OCI-LY7 (cell line): Measurements from ENCODE around the gene TMEM131L. TPM values are rescaled to one million over a fixed set of nuclear protein-coding genes. Genes with fewer than 3 reads are reported as not detected.

Source experiments
- BruUV-seq: library from RNA; stranded (reverse); fragments of 400-500 nt; replicated peaks from 2 replicates; lab custom pipeline; 2021; lab: Mats Ljungman, UMichigan
- CTCF ChIA-PET: fragments of 300-600 bp; sonication (Branson Sonifier 250); formaldehyde crosslinking; loops from one replicate; lab custom pipeline; 2022; ENCODE audit warnings: antibody characterized with exemption; ENCODE audit not compliant: unreplicated experiment; lab: Charles Lee
- POLR2A ChIA-PET: fragments of 300-600 bp; sonication (Branson Sonifier 250); formaldehyde crosslinking; loops from one replicate; lab custom pipeline; 2022; ENCODE audit warnings: antibody characterized with exemption; lab: Charles Lee
- DNase-seq: peaks from one replicate; pipeline ENCODE4 v3.0.0-alpha.2; 2015; ENCODE audit warnings: low spot score
- H2AFZ ChIP-seq: fragments of 200-600 bp; sonication (generic), shearing (Covaris generic); 2 replicates; pipeline ENCODE4 v1.6.1; 2014; ENCODE audit warnings: mild to moderate bottlenecking, antibody characterized with exemption, low read length, moderate library complexity
- H3K27ac ChIP-seq: fragments of 200-600 bp; sonication (generic); 2 replicates; pipeline ENCODE4 v1.5.1; 2014; ENCODE audit warnings: mixed run types, low read depth, mild to moderate bottlenecking, moderate library complexity, low read length, inconsistent platforms; ENCODE audit not compliant: poor library complexity, severe bottlenecking
- H3K36me3 ChIP-seq: fragments of 200-600 bp; sonication (generic); 2 replicates; pipeline ENCODE4 v1.6.1; 2014; ENCODE audit warnings: mild to moderate bottlenecking, antibody characterized with exemption, low read length, moderate library complexity, mixed read lengths; ENCODE audit not compliant: insufficient read depth
- H3K4me1 ChIP-seq: fragments of 200-600 bp; sonication (generic); 2 replicates; pipeline ENCODE4 v1.5.1; 2014; ENCODE audit warnings: mild to moderate bottlenecking, low read length; ENCODE audit not compliant: insufficient read depth, poor library complexity, severe bottlenecking
- H3K4me2 ChIP-seq: fragments of 200-600 bp; sonication (generic); 2 replicates; pipeline ENCODE4 v1.6.1; 2014; ENCODE audit warnings: mild to moderate bottlenecking, low read length
- H3K4me3 ChIP-seq: fragments of 200-600 bp; sonication (generic); 2 replicates; pipeline ENCODE4 v1.5.1; 2014; ENCODE audit warnings: mild to moderate bottlenecking, low read depth, low read length; ENCODE audit not compliant: poor library complexity, severe bottlenecking
- H3K79me2 ChIP-seq: fragments of 200-600 bp; sonication (generic); 2 replicates; pipeline ENCODE4 v1.6.1; 2016; ENCODE audit warnings: low read depth, mild to moderate bottlenecking, low read length, moderate library complexity, mixed read lengths; ENCODE audit not compliant: insufficient read depth
- H3K9me2 ChIP-seq: fragments of 200-600 bp; sonication (generic); 2 replicates; pipeline ENCODE4 v1.6.1; 2016; ENCODE audit warnings: mild to moderate bottlenecking, low read length, mixed read lengths; ENCODE audit not compliant: insufficient read depth
- H3K9me3 ChIP-seq: fragments of 200-600 bp; sonication (generic); 2 replicates; pipeline ENCODE4 v1.6.1; 2014; ENCODE audit warnings: mild to moderate bottlenecking, mixed run types, low read length, mixed read lengths
- H4K20me1 ChIP-seq: fragments of 200-600 bp; sonication (generic); 2 replicates; pipeline ENCODE4 v1.6.1; 2014; ENCODE audit warnings: mild to moderate bottlenecking, antibody characterized with exemption, low read length, moderate library complexity, mixed read lengths; ENCODE audit not compliant: insufficient read depth
- EZH2phosphoT487 ChIP-seq: fragments of 200-600 bp; sonication (generic); IDR thresholded peaks from 2 replicates; pipeline ENCODE4 v1.6.1; 2018; ENCODE audit warnings: low read depth, borderline replicate concordance, mild to moderate bottlenecking, mixed run types, antibody characterized with exemption, low read length, moderate library complexity, mixed read lengths
- intact Hi-C: fragments of 100-400 bp; cut with micrococcal nuclease; formaldehyde crosslinking; loops from one replicate; pipeline ENCODE4 v1.10.0; 2022; ENCODE audit not compliant: unreplicated experiment
- total RNA-seq, 2 experiments: library from RNA; depleted of rRNA in 1 of 2; stranded (reverse); fragments of >200 nt in 1 of 2; shearing (Covaris generic) in 1 of 2; gene quantifications; 2 replicates each; pipeline ENCODE4 v1.2.3, GENCODE V29; 2014 to 2022
- TF ChIP-seq, protein P1 (sequence below): fragments of 200-600 bp; sonication (generic); conservative IDR thresholded peaks from 2 replicates; pipeline ENCODE4 v1.5.1; 2014; ENCODE audit warnings: mild to moderate bottlenecking, antibody characterized with exemption, low read length, moderate library complexity, mixed read lengths

The TMEM131L gene
- total RNA-seq, 2 experiments from 2014 or later: 133 to 148 TPM

DNA sequence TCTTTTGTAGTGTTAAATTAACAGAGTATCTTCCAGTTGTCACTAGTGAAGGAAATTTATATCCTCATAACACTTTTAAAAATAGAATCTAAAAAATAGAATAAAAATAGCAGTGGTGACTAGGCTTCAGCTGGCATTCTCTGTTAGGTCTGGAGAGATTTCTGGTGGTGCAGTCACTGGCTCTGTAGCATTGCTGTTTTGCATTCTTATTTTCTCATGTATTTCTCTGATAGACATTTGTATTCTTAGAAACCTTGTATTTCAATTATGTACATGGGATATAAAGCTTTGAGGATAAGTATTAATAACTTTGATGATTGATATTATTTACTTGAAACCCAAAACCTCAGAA is 87.6 kb downstream of the TMEM131L start:
- CTCF ChIA-PET: interaction anchor here (0.6 kb wide), 1 partner anchor 17 kb away, joined by 3 read pairs; no protein-coding TSS in a partner anchor
- POLR2A ChIA-PET: no interaction called here

DNA sequence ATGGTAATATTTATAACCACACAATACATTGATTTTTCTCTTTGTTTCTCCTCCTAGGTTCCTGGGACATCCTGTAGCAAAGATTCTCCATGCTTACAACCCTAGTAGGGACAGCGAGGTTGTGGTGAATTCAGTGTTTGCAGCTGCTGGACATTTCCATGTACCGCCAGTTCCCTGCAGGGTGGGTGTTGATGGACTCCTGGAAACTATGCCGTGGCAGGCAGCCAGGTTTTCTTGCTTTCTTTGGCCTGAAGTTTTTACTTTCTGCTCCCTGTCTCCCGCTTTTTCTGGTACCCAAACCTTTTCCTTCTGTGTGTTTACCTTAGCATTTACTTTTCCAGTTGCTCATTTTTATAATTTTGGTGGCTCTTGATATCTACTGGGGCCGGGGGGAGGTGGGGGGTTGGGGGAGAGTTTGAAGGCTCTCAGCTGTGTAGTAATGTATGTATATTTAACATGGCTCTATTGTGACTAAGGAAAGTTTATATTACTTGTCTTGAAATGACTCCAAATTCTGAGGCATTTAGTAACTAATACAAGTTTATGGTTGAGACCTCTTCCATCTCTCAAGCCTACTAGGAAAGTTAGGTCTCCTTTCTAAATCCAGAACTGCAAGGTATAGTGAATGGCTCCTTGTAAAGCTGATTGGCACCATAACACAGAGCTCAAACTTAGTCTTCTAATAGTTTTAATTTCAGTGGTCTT is 89.7 kb downstream of the TMEM131L start:
- intact Hi-C loops: no loop called here
- peaks cover 100% of the 10 kb centered on the region for H3K36me3 ChIP-seq
- no peaks in the 10 kb centered on the region for H3K9me2 ChIP-seq
- no TSS peak for BruUV-seq
- TF ChIP-seq EZH2phosphoT487: no peak
- TF ChIP-seq, protein P1, sequence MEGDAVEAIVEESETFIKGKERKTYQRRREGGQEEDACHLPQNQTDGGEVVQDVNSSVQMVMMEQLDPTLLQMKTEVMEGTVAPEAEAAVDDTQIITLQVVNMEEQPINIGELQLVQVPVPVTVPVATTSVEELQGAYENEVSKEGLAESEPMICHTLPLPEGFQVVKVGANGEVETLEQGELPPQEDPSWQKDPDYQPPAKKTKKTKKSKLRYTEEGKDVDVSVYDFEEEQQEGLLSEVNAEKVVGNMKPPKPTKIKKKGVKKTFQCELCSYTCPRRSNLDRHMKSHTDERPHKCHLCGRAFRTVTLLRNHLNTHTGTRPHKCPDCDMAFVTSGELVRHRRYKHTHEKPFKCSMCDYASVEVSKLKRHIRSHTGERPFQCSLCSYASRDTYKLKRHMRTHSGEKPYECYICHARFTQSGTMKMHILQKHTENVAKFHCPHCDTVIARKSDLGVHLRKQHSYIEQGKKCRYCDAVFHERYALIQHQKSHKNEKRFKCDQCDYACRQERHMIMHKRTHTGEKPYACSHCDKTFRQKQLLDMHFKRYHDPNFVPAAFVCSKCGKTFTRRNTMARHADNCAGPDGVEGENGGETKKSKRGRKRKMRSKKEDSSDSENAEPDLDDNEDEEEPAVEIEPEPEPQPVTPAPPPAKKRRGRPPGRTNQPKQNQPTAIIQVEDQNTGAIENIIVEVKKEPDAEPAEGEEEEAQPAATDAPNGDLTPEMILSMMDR: no peak
- H3K9me3 ChIP-seq: no peaks in the 10 kb centered on the region; the same call in 1 of the 2 replicates
- H2AFZ ChIP-seq: no peak overlapping the region
- no peak overlapping the region for H3K4me3 ChIP-seq
- H4K20me1 ChIP-seq: peaks cover 25% of the 10 kb centered on the region
- DNase-seq: no peak
- CTCF ChIA-PET: no interaction called here
- H3K4me1 ChIP-seq: peaks cover 9% of the 10 kb centered on the region
- H3K27ac ChIP-seq: no peak overlapping the region
- peaks cover 92% of the 10 kb centered on the region for H3K79me2 ChIP-seq
- POLR2A ChIA-PET: interaction anchor here (0.6 to 1.0 kb wide), 3 partner anchors 10 to 88 kb away, joined by 3 to 4 read pairs (median 3); no protein-coding TSS in a partner anchor
- H3K4me2 ChIP-seq: no peak overlapping the region

More for the DNA sequence above, 87.6 kb downstream of the TMEM131L start:
- no peak for DNase-seq
- H3K9me2 ChIP-seq: no peaks in the 10 kb centered on the region
- no peaks in the 10 kb centered on the region for H3K9me3 ChIP-seq
- intact Hi-C loops: no loop called here
- no peak overlapping the region for H3K4me2 ChIP-seq
- no peak overlapping the region for H2AFZ ChIP-seq
- H3K4me1 ChIP-seq: no peaks in the 10 kb centered on the region
- BruUV-seq: no TSS peak
- TF ChIP-seq, protein P1: no peak
- no peak for TF ChIP-seq EZH2phosphoT487
- H4K20me1 ChIP-seq: peaks cover 32% of the 10 kb centered on the region
- H3K27ac ChIP-seq: no peak overlapping the region
- H3K36me3 ChIP-seq: peaks cover 93% of the 10 kb centered on the region
- peaks cover 95% of the 10 kb centered on the region for H3K79me2 ChIP-seq
- no peak overlapping the region for H3K4me3 ChIP-seq

DNA sequence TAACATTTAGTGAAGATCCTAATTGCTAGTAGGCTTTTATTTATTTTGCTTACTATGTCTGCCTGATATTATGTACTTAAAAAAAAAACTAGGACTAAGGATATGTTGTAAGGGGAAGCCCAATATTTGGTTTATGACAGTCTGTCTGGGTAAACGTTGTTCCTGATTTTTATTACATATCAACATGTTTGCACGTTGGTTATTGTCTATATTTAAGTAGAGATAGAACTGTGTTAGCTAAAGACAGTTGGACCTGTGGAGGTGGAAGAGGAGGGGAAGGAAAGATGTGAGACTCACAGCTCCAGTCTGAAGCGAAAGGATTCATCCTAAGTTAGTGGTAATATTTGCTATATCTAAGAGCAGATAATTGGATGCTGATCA is 90.3 kb downstream of the TMEM131L start:
- no peak overlapping the region for H3K4me2 ChIP-seq
- ChIA-PET POLR2A (interaction anchor here (0.6 to 1.2 kb wide), 4 partner anchors 11 to 89 kb away, joined by 3 to 4 read pairs (median 3); no protein-coding TSS in a partner anchor), CTCF (no interaction called here)
- no peak overlapping the region for H2AFZ ChIP-seq
- no peaks in the 10 kb centered on the region; the same call in 1 of the 2 replicates for H3K9me3 ChIP-seq
- H3K27ac ChIP-seq: no peak overlapping the region
- peaks cover 93% of the 10 kb centered on the region for H3K79me2 ChIP-seq
- H3K9me2 ChIP-seq: no peaks in the 10 kb centered on the region
- H4K20me1 ChIP-seq: peaks cover 23% of the 10 kb centered on the region
- H3K36me3 ChIP-seq: peaks cover 100% of the 10 kb centered on the region
- no TSS peak for BruUV-seq
- H3K4me1 ChIP-seq: peaks cover 12% of the 10 kb centered on the region
- TF ChIP-seq EZH2phosphoT487: no peak
- TF ChIP-seq, protein P1: no peak
- DNase-seq: no peak
- H3K4me3 ChIP-seq: no peak overlapping the region
- intact Hi-C loops: no loop called here
